ENCODE data around the gene CARD8. TPM values are rescaled to one million over a fixed set of nuclear protein-coding genes. Genes with fewer than 3 reads are reported as not detected.

The CARD8 gene
- total and polyA plus RNA-seq, 10 of the 15 experiments (the other 5 are each of a cell fraction or from before 2014, with no cell fraction given): 39.8 to 69.8 (median 46.1) TPM

- 8% methylated on average over 5 of the region's 5 CpGs for WGBS (ENCODE audit: insufficient coverage, insufficient replicate concordance, low lambda C conversion rate, missing lambda C conversion rate)
- BruUV-seq (replicated peaks): TSS peak; percentile 86
- Histone ChIP-seq H3K4me1 (ENCODE audit: control insufficient read depth, insufficient read depth, low read length) (peaks cover 3% of the 10 kb centered on the region; the same call in 1 of the 2 replicates), H3K27ac (ENCODE audit: control insufficient read depth, insufficient read depth) (peak overlapping the region; percentile 66), H3K9ac (ENCODE audit: control insufficient read depth, insufficient read depth, low read length) (peak overlapping the region; percentile 72), H4K20me1 (ENCODE audit: control insufficient read depth, insufficient read depth) (no peaks in the 10 kb centered on the region), H3K4me2 (ENCODE audit: control insufficient read depth, insufficient read depth) (peak overlapping the region; percentile 81), H3K36me3 (ENCODE audit: control insufficient read depth in 2 of 2, insufficient read depth in 2 of 2, low read length in 1 of 2) (0 out of 4 replicates have a peak, but pooled peaks cover 0 to 2% of the 10 kb centered on the region in 2 experiments), H2AFZ (ENCODE audit: control insufficient read depth, low read depth, low read length) (peak overlapping the region; percentile 93), H3K9me3 (replicated peaks; ENCODE audit: control insufficient read depth, insufficient read depth, low read length) (no peaks in the 10 kb centered on the region), H3K27me3 (replicated peaks in 1 of 2; ENCODE audit: control insufficient read depth in 2 of 2, insufficient read depth in 2 of 2, low read length in 1 of 2) (no peaks in the 10 kb centered on the region), H3K4me3 (peak overlapping the region; percentile 87), H3K79me2 (ENCODE audit: control insufficient read depth, insufficient read depth, low read length) (peaks cover 17% of the 10 kb centered on the region)
- ATAC-seq: no peak
- intact Hi-C loops (cut with micrococcal nuclease; ENCODE audit: unreplicated experiment): loop anchor here (5.0 kb wide), 2 partner anchors 44 to 59 kb away; no protein-coding TSS in a partner anchor
- DNase-seq (ENCODE audit: low read depth, low spot score): no peak
- FAIRE-seq: no peak
- in situ Hi-C loops (cut with MboI): no loop called here
- ChIA-PET SMC1A (ENCODE audit: uncharacterized antibody, unreplicated experiment) (interaction anchor here (0.6 to 5.5 kb wide), 22 partner anchors 9 to 303 kb away, joined by 3 to 67 read pairs (median 5); partner anchors contain the start of genes CARD8 and PLA2G4C), POLR2A (interaction anchor here (0.7 to 2.7 kb wide), 21 partner anchors 9 to 1377 kb away, joined by 3 to 17 read pairs (median 4); partner anchors contain the start of genes CARD8, NOSIP, PLA2G4C and SYNGR4), RAD21 (ENCODE audit: unreplicated experiment) (interaction anchor here (0.5 to 3.8 kb wide), 15 partner anchors 18 to 381 kb away, joined by 3 to 30 read pairs (median 6); partner anchors contain the start of genes CARD8 and PLA2G4C), CTCF (interaction anchor here (0.6 to 3.5 kb wide), 26 partner anchors 9 to 188 kb away, joined by 3 to 48 read pairs (median 4); partner anchors contain the start of genes CARD8, KDELR1, PLA2G4C and ZSWIM9)
- TF ChIP-seq RAD51 (IDR thresholded peaks at IDR 0.05) (peak; percentile 86), CREM (IDR thresholded peaks at IDR 0.05; ENCODE audit: low read depth) (no peak), WRNIP1 (IDR thresholded peaks at IDR 0.05; ENCODE audit: borderline replicate concordance, low read depth, low read length) (0 out of 2 replicates have a peak, but pooled peaks have one; percentile 69), ATF3 (IDR thresholded peaks at IDR 0.05; ENCODE audit: borderline replicate concordance, extremely low read depth, low read depth, low read length) (0 out of 2 replicates have a peak, but pooled peaks have one; percentile 32), ZBTB4 (CRISPR knock-in tag; IDR thresholded peaks at IDR 0.05) (0 out of 2 replicates have a peak, but pooled peaks have one; percentile 38), MYC (IDR thresholded peaks at IDR 0.05; ENCODE audit: insufficient read depth, insufficient read length, insufficient replicate concordance, low read length, severe bottlenecking) (no peak), IKZF2 (IDR thresholded peaks at IDR 0.05) (no peak), SMAD1 (IDR thresholded peaks at IDR 0.05; ENCODE audit: low read depth, partially characterized antibody) (peak; percentile 6)
Observed at GRCh38 chr19:48203222-48203793, 52.4 kb downstream of the CARD8 start.

Data from GM12878 (cell line).